BJ (cell line): ENCODE results near the gene PLD2. TPM values are rescaled to one million over a fixed set of nuclear protein-coding genes. Genes with fewer than 3 reads are reported as not detected.
"Not testable (repeated sequence)": the region's sequence is repeated elsewhere in the genome, so short reads cannot be mapped to it uniquely, and the experiment has no call there.

ENCODE experiments used
- CTCF ChIA-PET: fragments of 350-600 bp; formaldehyde crosslinking; extraction: SDS; loops from one replicate; lab custom pipeline; 2021; ENCODE audit warnings: antibody characterized with exemption, inconsistent platforms; lab: Yijun Ruan, JAX
- POLR2A ChIA-PET: fragments of 300-600 bp; sonication (Branson Sonifier 250); formaldehyde crosslinking; extraction: SDS; loops from one replicate; lab custom pipeline; 2021; ENCODE audit warnings: antibody characterized with exemption; lab: Charles Lee
- DNase-seq: peaks from one replicate; pipeline ENCODE4 v3.0.0-alpha.2; 2011; ENCODE audit warnings: low read depth
- H3K27me3 ChIP-seq: 2 replicates; pipeline ENCODE4 v1.6.0; 2011; ENCODE audit warnings: low read length; ENCODE audit not compliant: control insufficient read depth, insufficient read depth
- H3K36me3 ChIP-seq: 2 replicates; pipeline ENCODE4 v1.5.1; 2011; ENCODE audit warnings: low read length; ENCODE audit not compliant: control insufficient read depth, insufficient read depth
- H3K4me3 ChIP-seq: 2 replicates; pipeline ENCODE4 v1.5.1; 2011; ENCODE audit warnings: low read depth, mild to moderate bottlenecking, control low read depth, low read length
- polyA plus RNA-seq: library from polyadenylated mRNA; depleted of rRNA; stranded (reverse); fragments of >200 nt; gene quantifications from 2 replicates; pipeline ENCODE4 v1.2.3, GENCODE V29; 2011
- TF ChIP-seq, protein P1 (sequence below): IDR thresholded peaks from 2 replicates; pipeline ENCODE4 v1.5.1; 2011; ENCODE audit warnings: low read depth, mild to moderate bottlenecking, control low read depth, inconsistent platforms, low read length, moderate library complexity; ENCODE audit not compliant: insufficient read depth

The PLD2 gene
- polyA plus RNA-seq, 1 experiment = 34.1 TPM

DNA sequence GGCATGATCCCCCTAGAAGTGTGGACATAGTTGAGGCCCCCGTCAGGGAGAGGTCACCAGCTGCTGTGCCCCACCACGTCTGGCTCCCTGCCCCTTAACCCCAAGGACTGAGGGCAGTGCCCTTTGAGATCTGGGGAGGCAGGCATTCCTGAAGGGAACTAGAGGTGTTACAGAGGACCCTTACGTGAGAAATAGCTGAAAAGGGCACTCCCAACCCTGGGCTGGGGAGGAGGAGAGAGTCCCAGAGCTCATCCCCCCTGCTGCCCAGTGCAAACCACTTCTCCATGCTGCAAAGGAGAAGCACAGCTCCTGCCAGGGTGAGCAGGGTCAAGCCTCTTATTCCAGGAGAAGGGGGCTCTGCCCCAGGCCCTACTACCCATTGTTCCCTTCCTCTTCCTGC is 15.9 kb downstream of the PLD2 start:
- no peak for DNase-seq
- TF ChIP-seq, protein P1, sequence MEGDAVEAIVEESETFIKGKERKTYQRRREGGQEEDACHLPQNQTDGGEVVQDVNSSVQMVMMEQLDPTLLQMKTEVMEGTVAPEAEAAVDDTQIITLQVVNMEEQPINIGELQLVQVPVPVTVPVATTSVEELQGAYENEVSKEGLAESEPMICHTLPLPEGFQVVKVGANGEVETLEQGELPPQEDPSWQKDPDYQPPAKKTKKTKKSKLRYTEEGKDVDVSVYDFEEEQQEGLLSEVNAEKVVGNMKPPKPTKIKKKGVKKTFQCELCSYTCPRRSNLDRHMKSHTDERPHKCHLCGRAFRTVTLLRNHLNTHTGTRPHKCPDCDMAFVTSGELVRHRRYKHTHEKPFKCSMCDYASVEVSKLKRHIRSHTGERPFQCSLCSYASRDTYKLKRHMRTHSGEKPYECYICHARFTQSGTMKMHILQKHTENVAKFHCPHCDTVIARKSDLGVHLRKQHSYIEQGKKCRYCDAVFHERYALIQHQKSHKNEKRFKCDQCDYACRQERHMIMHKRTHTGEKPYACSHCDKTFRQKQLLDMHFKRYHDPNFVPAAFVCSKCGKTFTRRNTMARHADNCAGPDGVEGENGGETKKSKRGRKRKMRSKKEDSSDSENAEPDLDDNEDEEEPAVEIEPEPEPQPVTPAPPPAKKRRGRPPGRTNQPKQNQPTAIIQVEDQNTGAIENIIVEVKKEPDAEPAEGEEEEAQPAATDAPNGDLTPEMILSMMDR = no peak
- Histone ChIP-seq H3K27me3 (no peaks in the 10 kb centered on the region), H3K4me3 (no peak overlapping the region), H3K36me3 (peaks cover 3% of the 10 kb centered on the region)
- ChIA-PET CTCF (no interaction called here), POLR2A (no interaction called here)

GRCh38 chr17:4823373-4824089 is 16.6 kb downstream of the PLD2 start:
- ChIA-PET POLR2A (no interaction called here), CTCF (interaction anchor here (0.7 to 1.0 kb wide), 2 partner anchors 9 to 28 kb away, joined by 3 read pairs; partner anchors contain the start of gene PSMB6)
- H3K36me3 ChIP-seq = peaks cover 3% of the 10 kb centered on the region
- no peak overlapping the region for H3K4me3 ChIP-seq
- DNase-seq = no peak
- TF ChIP-seq, protein P1 = no peak
- no peaks in the 10 kb centered on the region for H3K27me3 ChIP-seq

GRCh38 chr17:4827399-4827798 is 20.4 kb downstream of the PLD2 start:
- Histone ChIP-seq H3K27me3 (no peaks in the 10 kb centered on the region), H3K36me3 (peaks cover 3% of the 10 kb centered on the region), H3K4me3 (no peak overlapping the region)
- ChIA-PET POLR2A (no interaction called here), CTCF (no interaction called here)
- no peak for DNase-seq
- TF ChIP-seq, protein P1 = no peak

DNA sequence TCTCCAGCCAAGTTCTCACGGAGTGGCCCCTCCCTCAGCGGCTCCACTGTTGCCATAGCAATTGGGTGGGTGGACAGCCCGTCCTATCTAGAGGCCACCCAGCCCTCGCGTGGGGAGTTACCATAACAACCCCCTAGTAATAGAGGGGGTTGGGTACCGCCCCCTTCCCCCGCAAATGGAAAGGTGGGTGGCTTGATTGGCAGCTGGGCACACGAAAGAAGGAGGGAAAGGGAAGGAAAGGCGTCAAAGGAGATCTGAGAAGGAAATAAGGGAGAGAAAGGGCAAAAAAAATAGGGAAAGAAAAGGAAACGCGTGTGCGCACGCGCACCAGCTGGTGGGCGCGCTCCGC is 25.9 kb downstream of the PLD2 start:
- POLR2A ChIA-PET, H3K27me3 ChIP-seq, H3K36me3 ChIP-seq, DNase-seq: not testable (repeated sequence)
- CTCF ChIA-PET = interaction anchor here (0.7 kb wide), 1 partner anchor 76 kb away, joined by 3 read pairs; no protein-coding TSS in a partner anchor
- peak overlapping the region; percentile 94 for H3K4me3 ChIP-seq

GRCh38 chr17:4833178-4833940 is 26.4 kb downstream of the PLD2 start, which contains the start of gene MINK1:
TSS of gene MINK1 (plus strand) at chr17:4833340. CDS start at chr17:4833584, 244 bp downstream.
- ChIA-PET POLR2A (no interaction called here), CTCF (interaction anchor here (0.7 to 1.3 kb wide), 2 partner anchors 43 to 75 kb away, joined by 3 to 4 read pairs; no protein-coding TSS in a partner anchor)
- Histone ChIP-seq H3K36me3 (no peaks in the 10 kb centered on the region), H3K27me3 (no peaks in the 10 kb centered on the region), H3K4me3 (peak within 1 kb of the TSS; percentile 94)
- DNase-seq = peak; percentile 66
- TF ChIP-seq, protein P1 = no peak
